OCI-LY3 (cell line): ENCODE results near the gene PDK1.

ENCODE experiments used
- H2AFZ ChIP-seq: fragments of 200-600, 300-600 bp; shearing (Covaris generic); 2 replicates; pipeline ENCODE4 v1.6.0; 2014; ENCODE audit warnings: antibody characterized with exemption, low read depth, low read length
- H3K27ac ChIP-seq: fragments of 200-600, 300-600 bp; sonication (generic); 2 replicates; pipeline ENCODE4 v1.5.1; 2014; ENCODE audit warnings: mild to moderate bottlenecking, low read length, moderate library complexity, mixed read lengths
- H3K27me3 ChIP-seq: fragments of 200-600, 300-600 bp; sonication (generic); 2 replicates; pipeline ENCODE4 v1.6.1; 2014; ENCODE audit warnings: low read depth, low read length, mixed read lengths
- H3K36me3 ChIP-seq: fragments of 200-600, 300-600 bp; sonication (generic); replicated peaks from 2 replicates; pipeline ENCODE3; 2014; ENCODE audit warnings: low read depth, low read length, mixed read lengths
- H3K4me1 ChIP-seq: fragments of 300-600, 200-600 bp; sonication (generic); 2 replicates; pipeline ENCODE4 v1.6.1; 2014; ENCODE audit warnings: low read length, mixed read lengths
- H3K4me2 ChIP-seq: fragments of 200-600, 300-600 bp; sonication (generic); 2 replicates; pipeline ENCODE4 v1.6.1; 2014; ENCODE audit warnings: low read length, mixed read lengths
- H3K4me3 ChIP-seq: fragments of 300-600, 200-600 bp; sonication (generic); 2 replicates; pipeline ENCODE4 v1.5.1; 2014; ENCODE audit warnings: antibody characterized with exemption, mild to moderate bottlenecking, low read length, moderate library complexity
- H3K79me2 ChIP-seq: fragments of 300-600, 200-600 bp; shearing (Covaris generic); 2 replicates; pipeline ENCODE4 v1.6.1; 2014; ENCODE audit warnings: mild to moderate bottlenecking, low read length, mixed read lengths
- H3K9ac ChIP-seq: fragments of 300-600, 200-600 bp; shearing (Covaris generic); 2 replicates; pipeline ENCODE4 v1.6.0; 2014; ENCODE audit warnings: mild to moderate bottlenecking, low read length, moderate library complexity
- H3K9me3 ChIP-seq: fragments of 200-600, 300-600 bp; shearing (Covaris generic); 2 replicates; pipeline ENCODE4 v1.6.1; 2014; ENCODE audit warnings: low read length, mixed read lengths; ENCODE audit not compliant: insufficient read depth
- H4K20me1 ChIP-seq: fragments of 200-600, 300-600 bp; sonication (generic); 2 replicates; pipeline ENCODE4 v1.6.1; 2016; ENCODE audit warnings: low read length, mixed read lengths; ENCODE audit not compliant: insufficient read depth
- CTCF ChIP-seq: fragments of 200-600, 300-600 bp; sonication (generic); IDR thresholded peaks from 2 replicates; pipeline ENCODE4 v1.5.1; 2014; ENCODE audit warnings: antibody characterized with exemption, low read length, low read depth
- EZH2phosphoT487 ChIP-seq: fragments of 200-600 bp; shearing (Covaris generic); IDR thresholded peaks from 2 replicates; pipeline ENCODE4 v1.6.1; 2018; ENCODE audit warnings: antibody characterized with exemption, mixed run types, low read depth

The PDK1 gene

GRCh38 chr2:172512810-172513523 is 42.9 kb upstream of the PDK1 start:
- no peaks in the 10 kb centered on the region for H3K4me1 ChIP-seq
- TF ChIP-seq CTCF = no peak
- no peak for TF ChIP-seq EZH2phosphoT487
- no peak overlapping the region for H3K27ac ChIP-seq
- no peaks in the 10 kb centered on the region for H3K27me3 ChIP-seq
- no peak overlapping the region for H3K9ac ChIP-seq
- H3K9me3 ChIP-seq = peaks cover 9% of the 10 kb centered on the region
- peaks cover 4% of the 10 kb centered on the region for H3K36me3 ChIP-seq
- no peaks in the 10 kb centered on the region for H3K79me2 ChIP-seq
- no peak overlapping the region for H2AFZ ChIP-seq
- H4K20me1 ChIP-seq = no peaks in the 10 kb centered on the region
- no peak overlapping the region for H3K4me2 ChIP-seq
- no peak overlapping the region for H3K4me3 ChIP-seq

- H3K79me2 ChIP-seq = no peaks in the 10 kb centered on the region
- H3K27ac ChIP-seq = no peak overlapping the region
- no peaks in the 10 kb centered on the region for H3K4me1 ChIP-seq
These were observed 42.4 kb upstream of the PDK1 start for GRCh38 chr2:172513524-172513900.

GRCh38 chr2:172513935-172514586 is 41.8 kb upstream of the PDK1 start:
- H3K27me3 ChIP-seq = no peaks in the 10 kb centered on the region
- H3K9ac ChIP-seq = no peak overlapping the region
- no peak overlapping the region for H2AFZ ChIP-seq
- H4K20me1 ChIP-seq = no peaks in the 10 kb centered on the region
- H3K9me3 ChIP-seq = peaks cover 9% of the 10 kb centered on the region
- H3K4me2 ChIP-seq = no peak overlapping the region
- H3K36me3 ChIP-seq = peaks cover 4% of the 10 kb centered on the region
- no peak overlapping the region for H3K4me3 ChIP-seq
- no peaks in the 10 kb centered on the region for H3K79me2 ChIP-seq
- no peak for TF ChIP-seq CTCF
- no peak for TF ChIP-seq EZH2phosphoT487
- no peak overlapping the region for H3K27ac ChIP-seq
- H3K4me1 ChIP-seq = no peaks in the 10 kb centered on the region

More at GRCh38 chr2:172513524-172513900, 42.4 kb upstream of the PDK1 start:
- TF ChIP-seq EZH2phosphoT487 (no peak), CTCF (no peak)
- Histone ChIP-seq H2AFZ (no peak overlapping the region), H3K4me3 (no peak overlapping the region), H4K20me1 (no peaks in the 10 kb centered on the region), H3K36me3 (peaks cover 4% of the 10 kb centered on the region), H3K9me3 (peaks cover 9% of the 10 kb centered on the region), H3K4me2 (no peak overlapping the region), H3K27me3 (no peaks in the 10 kb centered on the region), H3K9ac (no peak overlapping the region)

- H3K27ac ChIP-seq = no peak overlapping the region
- H3K9me3 ChIP-seq = peaks cover 13% of the 10 kb centered on the region
- no peaks in the 10 kb centered on the region for H4K20me1 ChIP-seq
- H3K27me3 ChIP-seq = no peaks in the 10 kb centered on the region
- H3K4me3 ChIP-seq = no peak overlapping the region
- H3K4me1 ChIP-seq = no peaks in the 10 kb centered on the region
- TF ChIP-seq CTCF = no peak
- TF ChIP-seq EZH2phosphoT487 = no peak
- H3K36me3 ChIP-seq = peaks cover 4% of the 10 kb centered on the region
- H3K79me2 ChIP-seq = no peaks in the 10 kb centered on the region
- H3K9ac ChIP-seq = no peak overlapping the region
- H3K4me2 ChIP-seq = no peak overlapping the region
- H2AFZ ChIP-seq = no peak overlapping the region
These were observed 39.6 kb upstream of the PDK1 start for GRCh38 chr2:172516299-172516698.
